HepG2 (cell line): Measurements from ENCODE around the gene MRPL20. TPM values are rescaled to one million over a fixed set of nuclear protein-coding genes. Genes with fewer than 3 reads are reported as not detected.

Source experiments
- ATF7-NPFF ChIP-seq: sonication (generic); formaldehyde crosslinking; IDR thresholded peaks from 2 replicates; pipeline ENCODE4 v1.8.1; 2023; ENCODE audit warnings: mild to moderate bottlenecking, low read depth, missing genetic modification reagents, moderate library complexity
- FOSL1 ChIP-seq: sonication (generic); formaldehyde crosslinking; IDR thresholded peaks from 2 replicates; pipeline ENCODE4 v1.9.0; 2021; ENCODE audit warnings: missing genetic modification reagents, borderline replicate concordance
- GLI4 ChIP-seq: sonication (generic); formaldehyde crosslinking; IDR thresholded peaks from 2 replicates; pipeline ENCODE4 v1.5.1; 2020; ENCODE audit warnings: missing genetic modification reagents, mild to moderate bottlenecking, moderate library complexity, borderline replicate concordance
- PITX1 ChIP-seq: sonication (generic); formaldehyde crosslinking; IDR thresholded peaks from 2 replicates; pipeline ENCODE4 v1.5.1; 2020; ENCODE audit warnings: mild to moderate bottlenecking, missing genetic modification reagents
- TBP ChIP-seq: sonication (generic); formaldehyde crosslinking; IDR thresholded peaks from 2 replicates; pipeline ENCODE4 v1.5.0; 2020; ENCODE audit warnings: missing genetic modification reagents
- ZBTB21 ChIP-seq: sonication (generic); formaldehyde crosslinking; IDR thresholded peaks from 2 replicates; pipeline ENCODE4 v1.4.0; 2020; ENCODE audit warnings: missing genetic modification reagents
- ZC3H4 ChIP-seq: sonication (generic); formaldehyde crosslinking; IDR thresholded peaks from 2 replicates; pipeline ENCODE4 v1.4.0; 2020; ENCODE audit warnings: missing genetic modification reagents, borderline replicate concordance
- ZFY ChIP-seq: sonication (generic); formaldehyde crosslinking; IDR thresholded peaks from 2 replicates; pipeline ENCODE4 v1.4.0; 2020; ENCODE audit warnings: missing genetic modification reagents
- ZNF318 ChIP-seq: sonication (generic); formaldehyde crosslinking; IDR thresholded peaks from 2 replicates; pipeline ENCODE4 v1.4.0; 2020; ENCODE audit warnings: mild to moderate bottlenecking, missing genetic modification reagents
- ZNF713 ChIP-seq: sonication (generic); formaldehyde crosslinking; IDR thresholded peaks from 2 replicates; pipeline ENCODE4 v1.4.0; 2020; ENCODE audit warnings: mild to moderate bottlenecking, missing genetic modification reagents
- ZNF841 ChIP-seq: sonication (generic); formaldehyde crosslinking; IDR thresholded peaks from 2 replicates; pipeline ENCODE4 v1.8.1; 2023; ENCODE audit warnings: missing genetic modification reagents, borderline replicate concordance
- polyA plus RNA-seq, 8 experiments: library from polyadenylated mRNA; depleted of rRNA in 3 of 8; stranded (reverse) in 7 of 8; unstranded in 1 of 8; fragments of >200 nt; fragmentation: Illumina TruSeq in 4 of 8; extraction: Trizol in 4 of 8; gene quantifications; 2 replicates each; pipeline versions ENCODE4 v1.2.1 to v1.2.3, GENCODE V29; 2011 to 2016; ENCODE audit warnings: low read depth in 4 of 8, missing spikeins in 1 of 8, mixed read lengths in 1 of 8; ENCODE audit not compliant: insufficient read depth in 1 of 8
- total RNA-seq, 5 experiments: library from RNA; depleted of rRNA; stranded (reverse); fragments of >200 nt; fragmentation: Illumina TruSeq; extraction: Trizol; gene quantifications; 2 replicates each; pipeline ENCODE4 v1.2.3, GENCODE V29; 2016; ENCODE audit warnings: low read depth in 1 of 5
- TF ChIP-seq, protein P1 (sequence below): sonication (generic); formaldehyde crosslinking; IDR thresholded peaks from 2 replicates; pipeline ENCODE4 v1.9.0; 2021; ENCODE audit warnings: missing genetic modification reagents, borderline replicate concordance
- TF ChIP-seq, protein P2 (sequence below): sonication (generic); formaldehyde crosslinking; IDR thresholded peaks from 2 replicates; pipeline ENCODE4 v1.5.0; 2020; ENCODE audit warnings: missing genetic modification reagents, mild to moderate bottlenecking, borderline replicate concordance
- TF ChIP-seq, protein P3 (sequence below): sonication (generic); formaldehyde crosslinking; IDR thresholded peaks from 2 replicates; pipeline ENCODE4 v1.4.0; 2020; ENCODE audit warnings: missing genetic modification reagents, low read depth, mild to moderate bottlenecking, borderline replicate concordance

Gene MRPL20
- total and polyA plus RNA-seq, 2 of the 13 experiments (the other 11 are each of a cell fraction or from before 2014, with no cell fraction given): 59.2 to 127 TPM

DNA sequence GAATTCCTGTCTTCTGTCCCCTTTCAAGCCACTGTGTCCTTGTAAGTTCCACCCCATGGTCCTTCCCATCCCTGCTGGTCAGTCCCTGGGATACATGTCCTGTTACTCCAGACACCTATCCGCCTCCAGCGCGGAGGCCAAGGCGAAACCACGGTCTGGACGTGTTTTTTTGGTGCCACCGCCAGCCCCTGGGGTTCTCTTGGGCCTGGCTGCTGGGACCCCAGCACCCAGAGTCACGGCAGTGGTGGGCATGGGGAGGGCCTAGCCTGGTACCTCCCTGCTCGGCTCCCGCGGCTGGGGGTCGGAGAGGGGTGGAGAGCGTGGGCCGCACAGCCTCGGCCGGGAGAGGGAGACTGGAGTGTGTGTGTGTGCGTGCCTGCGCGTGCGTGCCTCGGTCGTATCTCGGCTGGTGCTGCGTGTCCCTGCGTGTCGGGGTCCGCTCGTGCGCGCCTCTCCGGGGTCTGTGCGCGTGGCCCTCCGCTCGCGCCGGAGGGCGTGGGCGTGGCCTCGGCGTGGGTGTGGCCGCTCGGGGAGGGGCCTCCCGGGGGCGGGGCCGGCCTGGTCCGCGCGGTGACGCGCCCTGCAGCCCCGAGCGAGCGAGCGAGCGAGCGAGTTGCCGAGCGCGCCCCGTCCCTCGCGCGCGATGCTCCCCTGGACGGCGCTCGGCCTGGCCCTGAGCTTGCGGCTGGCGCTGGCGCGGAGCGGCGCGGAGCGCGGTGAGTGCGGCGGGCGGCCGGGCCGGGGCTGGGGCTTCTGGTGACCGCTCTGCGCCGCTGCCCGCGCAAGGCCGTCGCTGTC is 28.2 kb upstream of the MRPL20 start, which contains the start of gene VWA1 (continued):
- 0 out of 2 replicates have a peak, but pooled peaks have one; percentile 15 for TF ChIP-seq ZNF318 (CRISPR knock-in tag)
- TF ChIP-seq FOSL1 (CRISPR knock-in tag): no peak
- 0 out of 2 replicates have a peak, but pooled peaks have one; percentile 51 for TF ChIP-seq GLI4 (CRISPR knock-in tag)
- TF ChIP-seq ZBTB21 (CRISPR knock-in tag): no peak
- TF ChIP-seq, protein P1, sequence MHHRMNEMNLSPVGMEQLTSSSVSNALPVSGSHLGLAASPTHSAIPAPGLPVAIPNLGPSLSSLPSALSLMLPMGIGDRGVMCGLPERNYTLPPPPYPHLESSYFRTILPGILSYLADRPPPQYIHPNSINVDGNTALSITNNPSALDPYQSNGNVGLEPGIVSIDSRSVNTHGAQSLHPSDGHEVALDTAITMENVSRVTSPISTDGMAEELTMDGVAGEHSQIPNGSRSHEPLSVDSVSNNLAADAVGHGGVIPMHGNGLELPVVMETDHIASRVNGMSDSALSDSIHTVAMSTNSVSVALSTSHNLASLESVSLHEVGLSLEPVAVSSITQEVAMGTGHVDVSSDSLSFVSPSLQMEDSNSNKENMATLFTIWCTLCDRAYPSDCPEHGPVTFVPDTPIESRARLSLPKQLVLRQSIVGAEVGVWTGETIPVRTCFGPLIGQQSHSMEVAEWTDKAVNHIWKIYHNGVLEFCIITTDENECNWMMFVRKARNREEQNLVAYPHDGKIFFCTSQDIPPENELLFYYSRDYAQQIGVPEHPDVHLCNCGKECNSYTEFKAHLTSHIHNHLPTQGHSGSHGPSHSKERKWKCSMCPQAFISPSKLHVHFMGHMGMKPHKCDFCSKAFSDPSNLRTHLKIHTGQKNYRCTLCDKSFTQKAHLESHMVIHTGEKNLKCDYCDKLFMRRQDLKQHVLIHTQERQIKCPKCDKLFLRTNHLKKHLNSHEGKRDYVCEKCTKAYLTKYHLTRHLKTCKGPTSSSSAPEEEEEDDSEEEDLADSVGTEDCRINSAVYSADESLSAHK (CRISPR knock-in tag): no peak
- TF ChIP-seq, protein P2, sequence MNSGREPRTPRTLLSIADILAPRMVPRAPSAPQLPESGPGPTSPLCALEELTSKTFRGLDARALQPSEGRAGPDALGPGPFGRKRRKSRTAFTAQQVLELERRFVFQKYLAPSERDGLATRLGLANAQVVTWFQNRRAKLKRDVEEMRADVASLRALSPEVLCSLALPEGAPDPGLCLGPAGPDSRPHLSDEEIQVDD (CRISPR knock-in tag): peak; percentile 49; the same call in 1 of the 2 replicates
- TF ChIP-seq, protein P3, sequence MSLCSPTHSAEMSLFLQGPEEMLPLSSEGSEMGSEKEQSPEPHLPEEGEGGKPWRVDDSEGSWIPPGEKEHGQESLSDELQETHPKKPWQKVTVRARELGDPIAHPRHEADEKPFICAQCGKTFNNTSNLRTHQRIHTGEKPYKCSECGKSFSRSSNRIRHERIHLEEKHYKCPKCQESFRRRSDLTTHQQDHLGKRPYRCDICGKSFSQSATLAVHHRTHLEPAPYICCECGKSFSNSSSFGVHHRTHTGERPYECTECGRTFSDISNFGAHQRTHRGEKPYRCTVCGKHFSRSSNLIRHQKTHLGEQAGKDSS: no peak
- peak; percentile 64; the same call in 1 of the 2 replicates for TF ChIP-seq PITX1
- no peak for TF ChIP-seq TBP (CRISPR knock-in tag)
- TF ChIP-seq ZNF841 (CRISPR knock-in tag): no peak
- no peak for TF ChIP-seq ZC3H4
- peak; percentile 76 for TF ChIP-seq ZFY (CRISPR knock-in tag)
- no peak; the same call in 1 of the 2 replicates for TF ChIP-seq ATF7-NPFF
- peak; percentile 37 for TF ChIP-seq ZNF713 (CRISPR knock-in tag)
